Activated naive CD4-positive, alpha-beta T cell treated with anti-CD3 and anti-CD28 coated beads, Interleukin-2, amount 50 U/mL, for 16 hours (primary cell): ENCODE results near the gene A1CF.
"Not testable (repeated sequence)": the region's sequence is repeated elsewhere in the genome, so short reads cannot be mapped to it uniquely, and the experiment has no call there.

Source experiments
- DNase-seq: peaks from one replicate; pipeline ENCODE4 v3.0.0-alpha.2; 2020

Gene A1CF, protein sequence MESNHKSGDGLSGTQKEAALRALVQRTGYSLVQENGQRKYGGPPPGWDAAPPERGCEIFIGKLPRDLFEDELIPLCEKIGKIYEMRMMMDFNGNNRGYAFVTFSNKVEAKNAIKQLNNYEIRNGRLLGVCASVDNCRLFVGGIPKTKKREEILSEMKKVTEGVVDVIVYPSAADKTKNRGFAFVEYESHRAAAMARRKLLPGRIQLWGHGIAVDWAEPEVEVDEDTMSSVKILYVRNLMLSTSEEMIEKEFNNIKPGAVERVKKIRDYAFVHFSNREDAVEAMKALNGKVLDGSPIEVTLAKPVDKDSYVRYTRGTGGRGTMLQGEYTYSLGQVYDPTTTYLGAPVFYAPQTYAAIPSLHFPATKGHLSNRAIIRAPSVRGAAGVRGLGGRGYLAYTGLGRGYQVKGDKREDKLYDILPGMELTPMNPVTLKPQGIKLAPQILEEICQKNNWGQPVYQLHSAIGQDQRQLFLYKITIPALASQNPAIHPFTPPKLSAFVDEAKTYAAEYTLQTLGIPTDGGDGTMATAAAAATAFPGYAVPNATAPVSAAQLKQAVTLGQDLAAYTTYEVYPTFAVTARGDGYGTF

DNA sequence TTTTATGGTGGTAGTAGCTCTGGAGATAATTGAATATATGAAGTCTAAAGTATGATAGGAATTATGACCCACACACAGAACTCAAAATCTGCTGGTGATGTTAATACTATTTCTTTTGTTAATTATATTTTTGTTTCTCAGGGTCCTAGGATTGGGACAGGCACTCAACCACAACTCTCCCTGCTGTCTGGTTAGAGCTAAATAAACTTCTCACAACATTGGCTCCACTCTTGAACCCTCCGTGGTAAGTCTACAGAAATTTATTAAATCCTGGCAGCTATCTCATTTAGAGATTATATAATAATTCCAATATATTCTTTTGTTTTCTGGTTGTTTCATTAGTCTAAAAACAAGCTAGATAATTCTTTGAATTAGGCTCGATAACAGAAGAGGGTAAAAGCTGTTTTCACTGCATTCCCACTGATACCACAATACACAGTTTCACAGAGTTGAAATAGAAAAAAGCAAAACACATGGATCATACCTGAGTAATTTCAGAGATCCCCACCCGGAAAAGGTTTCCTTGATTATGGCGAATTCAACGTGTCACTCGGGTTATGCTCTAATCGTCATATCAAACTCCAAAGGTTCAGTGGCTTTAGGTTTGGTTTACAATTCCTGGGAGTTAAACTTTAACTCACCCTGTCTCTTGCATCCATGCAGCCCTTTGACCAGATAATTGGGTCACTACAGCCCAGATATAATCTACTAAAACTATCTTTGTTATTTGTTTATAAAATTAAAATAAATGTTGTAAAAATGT lies at the start of gene A1CF:
Gene A1CF, minus strand, starts transcription at position 531 of the 763 bp plus-strand sequence. CDS start 25,687 bp downstream, outside the sequence.
- no peak for DNase-seq

DNA sequence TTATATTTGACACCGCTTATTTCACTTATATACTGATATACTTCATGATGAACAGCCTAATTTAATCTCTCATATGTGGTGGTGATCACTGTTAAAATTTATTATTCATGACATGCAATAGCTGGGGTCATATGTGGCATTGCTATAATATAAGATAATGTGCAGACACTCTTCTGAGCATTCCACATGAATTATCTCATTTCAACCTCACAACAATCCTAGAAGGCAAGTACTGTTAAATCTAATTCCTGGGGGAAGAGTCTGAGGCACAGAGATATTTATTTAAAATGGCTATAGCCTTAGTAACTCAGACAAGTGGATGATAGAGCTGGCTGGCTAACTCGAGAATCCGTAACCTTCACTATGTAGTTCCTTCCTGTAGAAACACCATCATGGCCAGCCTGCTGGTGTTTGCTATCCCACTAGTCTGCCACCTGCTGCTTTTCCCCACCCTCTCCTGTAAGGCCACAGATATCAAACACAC lies 46.6 kb upstream of the A1CF start:
- no peak for DNase-seq

DNA sequence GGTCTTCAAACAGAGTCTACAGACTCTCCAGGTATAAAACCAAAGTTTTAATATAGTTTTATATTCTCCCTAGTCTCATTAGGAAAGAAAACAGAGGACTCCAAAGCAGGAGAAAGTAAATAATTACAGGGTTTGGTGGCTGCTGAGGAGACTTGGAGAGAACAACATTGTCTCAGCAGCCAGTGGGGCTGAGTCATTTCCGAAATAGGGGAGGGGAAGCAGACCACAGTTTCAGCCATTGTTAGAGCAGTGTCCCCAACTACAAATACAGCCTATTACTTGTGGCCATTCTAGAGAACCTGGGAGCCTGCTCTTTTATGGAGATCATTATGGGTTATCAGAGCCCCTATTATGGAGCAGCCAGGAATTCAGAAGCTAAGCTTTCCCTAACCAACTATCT lies 44.2 kb upstream of the A1CF start:
- DNase-seq = no peak

DNA sequence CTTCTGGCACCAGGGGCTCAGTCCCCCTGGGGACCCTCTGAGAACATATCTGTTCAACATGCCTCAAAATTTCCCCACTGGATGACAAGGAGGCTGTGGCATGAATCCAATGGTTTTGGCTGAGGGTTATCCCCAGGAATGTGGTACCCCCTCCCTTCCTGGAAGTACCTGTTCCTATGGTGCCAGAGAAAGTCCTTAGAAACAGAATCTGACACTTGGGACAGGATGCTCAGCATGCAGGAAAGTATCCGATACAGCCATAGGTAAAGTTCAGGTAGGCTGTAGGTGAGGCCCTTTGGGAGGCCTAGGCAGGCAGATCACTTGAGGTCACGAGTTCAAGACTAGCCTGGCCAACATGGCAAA lies 42.7 kb upstream of the A1CF start:
- DNase-seq = no peak

DNA sequence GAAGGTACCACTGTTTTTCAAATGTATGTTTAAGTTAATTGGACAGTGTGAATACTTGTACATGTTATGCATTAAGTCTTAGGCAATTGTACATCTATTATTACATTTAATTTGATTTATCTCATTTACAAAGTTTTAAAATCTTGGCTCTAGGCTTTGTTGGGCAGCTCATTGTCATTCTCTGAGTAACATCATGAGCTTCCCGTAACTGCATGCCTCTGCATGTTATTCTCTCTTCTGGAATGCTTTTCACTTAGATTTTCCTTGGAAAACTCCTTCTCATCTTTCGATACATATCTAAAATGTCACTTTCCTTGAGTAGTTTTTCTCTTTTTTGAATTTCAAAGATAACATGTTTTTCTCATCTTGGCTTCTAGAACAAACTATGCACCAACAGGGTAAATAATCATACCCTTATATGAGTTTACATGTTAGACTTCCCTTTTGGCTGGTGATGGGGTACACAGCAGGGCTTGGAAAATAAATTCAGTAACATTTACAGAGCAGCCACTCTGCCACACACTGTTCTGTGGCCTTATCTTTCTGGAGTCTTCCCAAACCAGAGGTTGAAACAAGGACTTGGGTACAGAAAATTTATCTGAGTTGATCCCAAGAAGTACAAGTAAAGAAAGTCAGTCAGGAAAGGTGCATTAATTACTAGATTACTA lies 42.2 kb upstream of the A1CF start:
- no peak for DNase-seq

DNA sequence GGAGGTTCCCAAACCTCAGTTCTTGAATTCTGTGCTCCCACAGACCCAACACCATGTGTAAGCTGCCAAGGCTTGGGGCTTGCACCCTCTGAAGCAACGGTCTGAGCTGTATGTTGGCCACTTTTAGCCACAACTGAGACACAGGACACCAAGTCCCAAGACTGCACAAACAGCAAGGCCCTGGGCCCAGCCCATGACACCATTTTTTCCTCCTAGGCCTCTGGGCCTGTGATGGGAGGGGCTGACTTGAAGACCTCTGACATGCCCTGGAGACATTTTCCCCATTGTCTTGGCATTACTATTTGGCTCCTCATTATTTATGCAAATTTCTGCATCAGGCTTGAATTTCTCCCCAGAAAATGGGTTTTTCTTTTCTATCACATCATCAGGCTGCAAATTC lies 38.0 kb upstream of the A1CF start:
- not testable (repeated sequence) for DNase-seq

DNA sequence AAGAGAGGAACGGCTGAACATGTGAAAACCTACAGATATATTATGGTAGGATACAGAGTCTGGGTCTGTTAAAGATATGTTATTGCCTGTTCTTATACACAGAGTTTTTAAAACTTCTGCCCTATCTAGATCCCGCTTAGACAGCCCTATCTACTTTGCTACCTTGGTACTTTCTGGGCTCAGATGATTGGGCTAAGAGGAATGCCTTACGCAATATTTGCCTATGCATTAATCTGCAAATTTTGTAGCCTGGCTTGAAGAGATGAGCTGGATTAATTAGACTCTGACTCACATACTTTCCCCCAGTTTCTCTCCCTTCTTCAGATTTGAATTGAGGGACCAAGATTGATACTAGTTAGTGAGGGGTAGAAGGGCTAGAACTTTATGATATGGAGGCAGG lies 33.6 kb upstream of the A1CF start:
- DNase-seq = no peak

DNA sequence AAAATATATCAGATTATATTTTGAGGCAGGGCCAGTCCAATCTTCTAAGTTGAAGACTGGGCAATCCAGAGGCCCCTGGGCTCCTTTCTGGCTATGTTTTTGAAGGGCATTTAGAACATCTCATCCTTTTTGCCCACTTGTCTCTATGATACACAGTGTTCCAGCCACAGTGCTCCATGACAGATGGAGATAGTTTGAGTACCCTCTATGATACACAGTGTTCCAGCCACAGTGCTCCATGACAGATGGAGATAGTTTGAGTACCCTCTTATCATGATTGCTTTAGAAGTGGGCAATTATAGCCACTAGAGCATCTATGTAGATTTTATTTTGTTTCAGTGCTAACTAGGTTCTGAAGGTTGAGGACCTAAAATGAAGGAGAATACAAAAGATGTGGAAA lies 33.1 kb upstream of the A1CF start:
- DNase-seq = no peak

DNA sequence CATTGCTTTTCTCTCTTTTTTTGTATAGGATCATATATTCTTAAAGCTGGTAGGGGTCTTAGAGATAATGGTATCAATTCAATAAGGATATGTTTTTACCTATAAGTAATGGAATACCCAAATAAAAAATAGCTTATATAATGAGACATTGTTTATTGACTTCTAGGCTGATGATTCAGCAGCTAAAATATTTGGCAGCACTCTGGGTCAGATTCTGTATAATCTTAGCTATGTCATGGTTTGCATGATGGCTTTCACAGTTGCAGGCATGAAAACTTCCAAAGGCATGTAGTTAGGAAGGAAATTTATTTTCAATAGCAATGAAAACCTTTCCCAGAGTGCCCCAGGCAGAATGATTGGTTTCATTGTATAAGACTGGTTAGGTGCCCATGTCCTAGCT lies 32.1 kb upstream of the A1CF start:
- DNase-seq = no peak

DNA sequence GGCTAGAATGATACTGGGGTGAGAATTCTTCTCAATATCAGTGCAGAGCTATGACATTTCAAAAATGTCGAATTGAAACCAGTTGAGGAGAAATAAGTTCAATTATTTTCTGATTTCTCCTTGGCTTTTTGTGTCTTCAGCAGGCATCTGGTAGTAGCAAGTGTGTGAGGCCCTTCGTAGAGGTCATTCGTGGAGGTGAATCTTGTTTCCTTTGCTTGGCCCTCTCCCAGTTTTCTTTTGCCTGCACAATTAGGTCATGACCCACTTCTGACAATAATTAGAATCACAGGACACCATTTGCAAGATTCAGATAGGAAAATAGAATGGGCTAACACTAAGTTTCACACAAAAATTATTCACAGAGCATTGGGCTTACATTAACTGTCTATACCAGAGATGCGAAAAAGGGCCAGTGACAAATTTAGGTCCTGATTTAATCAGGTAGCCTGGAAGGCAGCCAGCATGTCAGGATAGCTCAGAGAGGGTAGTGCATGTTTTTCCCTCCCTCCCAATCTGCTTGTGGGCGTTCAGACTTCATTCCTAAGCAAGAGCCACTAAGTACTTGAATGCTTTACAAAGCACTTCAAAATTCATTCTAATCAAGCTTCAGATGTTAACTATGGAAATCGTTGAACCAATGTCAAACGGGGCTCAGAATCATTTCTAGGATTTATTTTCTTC lies 24.0 kb upstream of the A1CF start:
- no peak for DNase-seq

DNA sequence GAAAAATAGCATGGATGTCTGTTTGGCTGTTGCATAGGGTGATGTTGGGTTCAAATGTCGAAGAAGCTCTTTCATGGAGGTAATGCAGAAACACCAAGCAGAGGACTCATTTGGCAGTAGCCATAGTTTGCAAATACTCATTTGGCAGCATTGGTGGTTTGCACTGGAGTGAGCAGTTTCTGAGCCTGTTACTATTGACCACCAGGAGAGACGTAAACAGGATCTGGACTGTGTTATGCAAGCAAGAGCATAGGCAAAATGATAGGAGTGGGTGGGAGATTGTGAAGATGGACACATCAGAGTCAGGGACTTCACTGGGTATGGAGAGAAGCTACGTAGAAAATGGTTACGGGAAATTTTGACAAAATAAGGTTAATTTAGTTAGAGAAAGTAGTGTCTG lies 22.9 kb upstream of the A1CF start:
- DNase-seq = no peak

DNA sequence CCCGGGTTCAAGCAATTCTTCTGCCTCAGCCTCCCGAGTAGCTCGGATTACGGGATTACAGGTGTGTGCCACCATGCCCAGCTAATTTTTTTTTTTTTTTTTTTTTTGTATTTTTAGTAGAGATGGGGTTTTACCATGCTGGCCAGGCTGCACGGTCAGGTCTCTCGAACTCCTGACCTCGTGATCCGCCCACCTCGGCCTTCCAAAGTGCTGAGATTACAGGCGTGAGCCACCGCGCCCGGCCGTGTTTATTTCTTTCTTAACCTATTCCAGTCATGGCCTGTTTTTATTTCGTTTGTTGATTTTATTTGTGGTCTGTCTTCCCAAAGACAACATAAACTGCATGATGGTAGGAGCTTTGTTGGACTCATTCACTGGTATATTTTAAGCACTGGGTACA lies 20.4 kb upstream of the A1CF start:
- DNase-seq = not testable (repeated sequence)

DNA sequence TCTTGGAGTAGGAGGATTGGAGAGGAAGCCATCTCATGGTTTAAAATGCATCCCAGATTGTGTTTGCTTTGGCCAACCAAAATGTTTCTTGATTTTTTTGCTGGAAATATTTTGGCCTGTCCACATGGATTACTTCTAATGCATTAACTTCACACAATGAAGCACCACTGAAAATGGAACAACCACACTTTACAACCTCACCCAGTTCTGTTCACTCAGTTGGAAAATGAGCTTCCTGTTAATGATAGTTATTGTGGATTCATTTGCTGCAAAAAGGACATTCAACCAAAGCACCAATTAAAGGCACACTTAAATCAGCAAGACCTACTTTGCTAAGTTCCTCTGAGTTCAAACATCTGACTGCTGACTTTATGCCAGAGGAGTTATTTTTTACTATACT lies 11.3 kb upstream of the A1CF start:
- no peak for DNase-seq

DNA sequence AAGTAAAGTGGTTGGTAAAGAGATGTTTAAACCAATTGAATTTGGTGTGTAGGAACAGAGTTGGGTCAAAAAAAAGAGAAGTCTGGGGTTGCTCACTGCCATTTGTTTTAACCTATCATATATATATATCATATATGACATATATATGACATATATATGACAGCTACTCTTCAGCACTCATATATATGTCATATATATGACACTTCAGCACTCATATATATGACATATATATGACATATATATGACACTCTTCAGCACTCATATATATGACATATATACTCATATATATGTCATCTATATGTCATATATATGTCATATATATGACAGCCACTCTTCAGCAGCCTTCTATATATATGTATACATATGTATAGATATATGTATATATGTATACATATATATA lies 8.9 kb upstream of the A1CF start:
- DNase-seq = no peak

DNA sequence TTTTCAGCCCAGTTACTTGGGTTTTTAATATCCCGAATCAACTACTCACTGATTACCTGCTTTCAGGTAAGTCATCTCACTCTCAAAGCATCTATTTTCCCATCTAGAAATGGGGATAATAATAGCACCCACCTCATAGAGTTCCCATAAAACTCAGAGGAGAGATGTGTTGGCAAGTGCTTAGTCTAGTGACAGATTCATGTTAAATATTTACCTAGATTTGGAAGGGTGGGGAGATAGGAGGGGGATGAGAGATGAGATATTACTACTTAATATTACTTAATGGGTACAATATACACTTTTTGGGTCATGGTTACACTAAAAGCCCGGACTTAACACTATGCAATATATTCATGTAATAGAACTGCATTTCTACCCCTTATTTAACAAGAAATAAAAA lies 7.0 kb upstream of the A1CF start:
- DNase-seq = no peak

DNA sequence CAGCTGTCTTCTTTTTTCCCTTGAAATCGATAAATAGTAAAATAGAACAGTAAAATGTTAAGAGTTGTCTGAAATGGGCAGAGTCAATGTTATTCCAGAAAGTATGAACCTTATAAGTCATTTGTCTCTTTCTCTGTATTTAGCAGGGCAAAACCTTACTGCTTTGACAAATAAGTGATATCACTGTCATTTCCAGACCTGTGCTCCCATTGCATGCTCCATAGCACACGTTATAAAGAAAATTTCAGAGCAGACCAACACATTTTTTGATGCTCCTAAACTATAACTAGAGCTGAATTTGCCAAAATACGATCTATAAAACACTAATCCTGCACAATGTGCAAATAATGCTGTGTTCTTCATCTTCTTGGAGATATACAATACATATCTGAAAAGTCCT lies 1.1 kb downstream of the A1CF start:
- DNase-seq = no peak

DNA sequence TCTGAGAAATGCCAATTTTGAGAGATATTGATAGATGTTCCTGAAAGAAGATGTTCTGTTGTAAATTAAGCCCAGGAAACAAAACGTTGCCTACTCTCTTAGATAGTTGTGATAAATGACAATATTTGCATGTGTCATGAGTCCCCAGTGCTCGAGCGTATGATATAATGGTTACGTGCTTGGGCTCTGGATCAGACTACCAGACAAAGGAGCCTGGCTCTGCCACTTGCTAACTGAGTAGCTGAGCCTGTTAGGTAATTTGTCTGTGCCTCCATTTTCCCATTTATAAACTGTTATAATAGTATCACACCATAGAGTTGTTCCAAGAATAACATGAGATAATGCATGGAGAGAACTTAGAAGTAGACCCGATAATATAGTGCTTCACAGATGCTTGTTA lies 1.8 kb downstream of the A1CF start:
- DNase-seq = no peak

DNA sequence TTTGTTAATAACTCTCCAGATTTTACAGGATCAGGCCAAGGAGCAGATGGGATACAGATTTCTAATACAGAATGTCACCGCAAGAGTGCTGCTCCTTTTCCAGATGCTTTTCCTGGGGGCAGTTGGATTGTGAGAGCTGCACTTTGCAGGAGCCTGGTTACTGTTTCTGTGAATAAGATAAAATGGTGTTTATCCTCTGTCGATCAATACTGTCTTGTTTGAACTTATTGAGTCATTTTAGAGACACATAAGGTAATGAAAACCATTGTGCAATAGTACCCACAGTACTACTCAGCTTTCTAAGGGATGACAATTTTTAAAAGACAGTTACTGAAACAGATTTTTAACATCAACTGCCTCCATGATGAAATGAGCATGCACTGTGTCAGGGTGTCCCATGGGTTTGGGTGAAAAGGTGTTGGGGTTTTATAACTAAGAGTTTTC lies 2.9 kb downstream of the A1CF start:
- DNase-seq = no peak

DNA sequence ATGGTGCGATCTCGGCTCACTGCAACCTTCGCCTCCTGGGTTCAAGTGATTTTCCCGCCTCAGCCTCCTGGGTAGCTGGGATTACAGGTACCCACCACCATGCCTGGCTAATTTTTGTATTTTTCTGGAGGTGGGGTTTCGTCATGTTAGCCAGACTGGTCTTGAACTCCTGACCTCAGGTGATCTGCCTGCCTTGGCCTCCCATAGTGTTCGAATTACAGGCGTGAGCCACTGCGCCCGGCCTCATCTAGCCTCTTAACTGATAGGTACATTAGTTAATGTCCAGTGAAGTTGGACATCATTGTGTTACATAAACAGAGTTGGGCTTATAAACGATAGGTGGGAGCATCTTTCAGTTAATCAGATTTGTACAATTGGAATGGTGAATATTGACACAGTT lies 4.4 kb downstream of the A1CF start:
- DNase-seq = not testable (repeated sequence)

DNA sequence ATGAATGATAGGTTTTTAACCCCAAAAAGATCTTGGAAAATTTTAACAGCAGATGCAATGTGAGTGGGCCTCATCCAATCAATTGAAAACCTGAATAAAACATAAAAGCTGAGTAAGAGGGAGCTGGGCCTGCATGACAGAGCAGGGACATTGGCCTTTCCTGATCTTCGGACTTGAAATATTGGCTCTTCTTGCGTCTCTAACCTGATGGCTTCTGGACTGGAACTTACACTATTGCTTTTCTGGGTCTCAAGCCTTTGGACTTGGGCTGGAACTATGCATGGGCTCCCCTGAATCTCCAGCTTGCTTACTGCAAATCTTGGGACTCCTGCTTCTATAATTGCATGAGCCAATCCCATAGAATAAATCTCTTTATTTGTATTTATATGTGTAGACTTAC lies 9.0 kb downstream of the A1CF start:
- DNase-seq = no peak

DNA sequence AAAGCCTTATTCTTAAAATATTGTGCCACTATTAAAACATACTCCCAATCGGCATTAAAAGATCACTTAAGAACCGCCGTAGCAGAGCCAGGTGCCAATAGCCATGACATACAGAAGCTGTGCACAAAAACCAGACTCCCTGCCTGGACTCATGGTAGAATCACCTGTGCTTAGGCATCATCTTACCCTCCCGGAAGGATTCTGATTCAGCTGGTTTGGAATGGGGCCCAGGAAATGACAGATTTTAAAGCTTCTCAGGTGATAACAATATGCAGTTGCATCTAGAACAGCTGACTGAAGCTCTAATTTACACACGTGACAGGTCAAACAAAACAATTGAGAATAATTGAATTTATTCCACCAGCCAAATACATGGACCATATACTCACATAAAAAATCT lies 10.7 kb downstream of the A1CF start:
- no peak for DNase-seq

DNA sequence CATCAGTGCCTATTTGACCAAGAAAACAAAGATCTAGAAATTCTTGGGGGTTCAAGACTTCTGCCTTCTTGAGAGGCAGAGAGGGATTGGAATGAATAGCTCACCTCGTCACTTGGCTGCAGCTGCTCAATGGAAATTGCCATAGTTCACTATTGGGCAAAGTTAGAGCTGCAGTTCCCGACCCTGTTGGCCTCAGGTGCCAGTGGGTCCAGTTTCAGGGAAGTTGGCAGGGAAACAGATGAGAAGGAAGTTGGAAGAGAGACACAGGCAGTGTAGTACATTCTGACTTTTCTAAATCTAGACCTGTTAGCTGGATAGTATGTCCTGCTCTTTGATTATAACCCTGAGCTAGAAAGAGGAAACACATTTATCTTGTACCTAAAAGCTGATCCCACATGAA lies 19.1 kb downstream of the A1CF start:
- DNase-seq = no peak

DNA sequence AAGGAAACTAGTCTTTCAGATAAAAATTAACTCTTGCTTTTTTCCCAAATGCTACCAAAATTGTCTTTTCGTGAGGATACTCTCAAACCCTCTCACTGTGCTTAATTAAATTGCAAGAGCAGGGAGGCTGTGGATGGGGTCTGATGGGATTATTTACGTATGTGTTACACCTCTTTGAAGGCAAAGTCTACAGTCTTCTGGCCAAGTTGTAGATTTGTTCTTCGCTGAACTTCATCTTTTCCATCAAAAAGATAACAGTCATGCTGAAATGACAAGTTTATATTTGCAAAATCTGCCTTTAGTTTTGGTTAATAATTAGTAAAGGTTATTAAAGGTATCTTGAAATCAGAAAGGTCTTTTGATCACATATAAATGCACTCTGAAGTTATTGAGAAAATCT lies 22.7 kb downstream of the A1CF start:
- no peak for DNase-seq
